Endothelial cell of umbilical vein (primary cell): ENCODE measurements around the gene MICA. TPM values are rescaled to one million over a fixed set of nuclear protein-coding genes. Genes with fewer than 3 reads are reported as not detected.

Experiments
- BruUV-seq: library from RNA; stranded (reverse); fragments of 400-500 nt; replicated peaks from 2 replicates; lab custom pipeline; 2021; lab: Mats Ljungman, UMichigan
- CTCF ChIA-PET: fragments of 300-600, 350-600 bp; sonication (Branson Sonifier 250); formaldehyde crosslinking; loops from one replicate; lab custom pipeline; 2021; ENCODE audit warnings: antibody characterized with exemption, inconsistent platforms; lab: Charles Lee
- POLR2A ChIA-PET: fragments of 300-600, 350-600 bp; sonication (Branson Sonifier 250); formaldehyde crosslinking; loops from one replicate; lab custom pipeline; 2021; ENCODE audit warnings: antibody characterized with exemption, inconsistent platforms; lab: Charles Lee
- DNase-seq: peaks from one replicate; pipeline ENCODE4 v3.0.0-alpha.2; 2011; ENCODE audit warnings: low read depth, low spot score
- FAIRE-seq: peaks from 2 replicates; lab custom pipeline; 2011; peaks lifted over from hg19 to GRCh38; lab: Jason Lieb, UNC
- H2AFZ ChIP-seq: 2 replicates; pipeline ENCODE4 v1.6.0; 2012; ENCODE audit warnings: low read depth, low read length, control low read depth, inconsistent platforms
- H3K27ac ChIP-seq: 2 replicates; pipeline ENCODE4 v1.5.1; 2011; ENCODE audit warnings: low read depth, mild to moderate bottlenecking, control low read depth, low read length, moderate library complexity; ENCODE audit not compliant: insufficient read depth
- H3K27me3 ChIP-seq, 2 experiments: 2 replicates each; pipeline versions ENCODE4 v1.6.0 to v1.6.1; 2011; ENCODE audit warnings: low read length in 2 of 2, mixed read lengths in 1 of 2; ENCODE audit not compliant: control insufficient read depth in 2 of 2, insufficient read depth in 2 of 2
- H3K36me3 ChIP-seq, 2 experiments: 2 replicates in 1 of 2; 3 replicates in 1 of 2; pipeline ENCODE4 v1.5.1; 2011; ENCODE audit warnings: low read length in 2 of 2, mild to moderate bottlenecking in 1 of 2, moderate library complexity in 1 of 2; ENCODE audit not compliant: control insufficient read depth in 2 of 2, insufficient read depth in 2 of 2; ENCODE audit errors: extremely low read depth in 1 of 2
- H3K4me1 ChIP-seq: 3 replicates; pipeline ENCODE4 v1.5.1; 2011; ENCODE audit warnings: mild to moderate bottlenecking, low read length; ENCODE audit not compliant: control insufficient read depth, insufficient read depth; ENCODE audit errors: extremely low read depth
- H3K4me2 ChIP-seq: 2 replicates; pipeline ENCODE4 v1.6.1; 2011; ENCODE audit warnings: low read length, control low read depth, mixed read lengths; ENCODE audit not compliant: insufficient read depth
- H3K4me3 ChIP-seq, 3 experiments: fragments of 200-600 bp in 1 of 3; sonication (generic), shearing (Covaris generic) in 1 of 3; replicated peaks in 1 of 3; 2 replicates each; pipeline ENCODE4 v1.5.1; 2011 to 2016; ENCODE audit warnings: control low read depth in 3 of 3, low read length in 3 of 3, mild to moderate bottlenecking in 2 of 3, inconsistent platforms in 1 of 3, low read depth in 1 of 3, moderate library complexity in 1 of 3; ENCODE audit not compliant: insufficient read depth in 1 of 3
- H3K79me2 ChIP-seq: 2 replicates; pipeline ENCODE4 v1.6.0; 2012; ENCODE audit warnings: low read length, inconsistent platforms; ENCODE audit not compliant: control insufficient read depth, insufficient read depth
- H3K9ac ChIP-seq: replicated peaks from 2 replicates; pipeline ENCODE3; 2011; ENCODE audit warnings: low read length, control low read depth; ENCODE audit not compliant: insufficient read depth; ENCODE audit errors: extremely low read depth
- H3K9me1 ChIP-seq: replicated peaks from 3 replicates; pipeline ENCODE4 v1.6.0; 2011; ENCODE audit warnings: mild to moderate bottlenecking, low read length; ENCODE audit not compliant: control insufficient read depth, insufficient read depth; ENCODE audit errors: extremely low read depth
- H3K9me3 ChIP-seq: replicated peaks from 2 replicates; pipeline ENCODE4 v1.5.1; 2012; ENCODE audit warnings: low read length, inconsistent platforms; ENCODE audit not compliant: control insufficient read depth, insufficient read depth
- H4K20me1 ChIP-seq: replicated peaks from 2 replicates; pipeline ENCODE3; 2011; ENCODE audit warnings: mild to moderate bottlenecking, low read length; ENCODE audit not compliant: control insufficient read depth, insufficient read depth; ENCODE audit errors: extremely low read depth
- EZH2 ChIP-seq: IDR thresholded peaks from 2 replicates; pipeline ENCODE4 v1.6.1; 2012; ENCODE audit warnings: borderline replicate concordance, low read depth, mild to moderate bottlenecking, moderate library complexity, low read length, inconsistent platforms; ENCODE audit not compliant: severe bottlenecking
- FOS ChIP-seq: IDR thresholded peaks from 2 replicates; pipeline ENCODE4 v1.6.1; 2011; ENCODE audit warnings: mild to moderate bottlenecking, low read length, moderate library complexity, borderline replicate concordance; ENCODE audit not compliant: insufficient read depth
- JUN ChIP-seq: IDR thresholded peaks from 2 replicates; pipeline ENCODE4 v1.6.1; 2011; ENCODE audit warnings: borderline replicate concordance, low read depth; ENCODE audit not compliant: insufficient read length, insufficient read depth
- MYC ChIP-seq: IDR thresholded peaks from one replicate; pipeline ENCODE4 v1.6.1; 2011; ENCODE audit warnings: mild to moderate bottlenecking, low read depth, low read length
- POLR2A ChIP-seq: IDR thresholded peaks from 2 replicates; pipeline ENCODE4 v1.6.1; 2012; ENCODE audit warnings: low read depth, mild to moderate bottlenecking, control low read depth, low read length
- POLR2AphosphoS5 ChIP-seq: IDR thresholded peaks from 2 replicates; pipeline ENCODE4 v1.6.1; 2012; ENCODE audit warnings: low read depth, mild to moderate bottlenecking, control low read depth, low read length, moderate library complexity; ENCODE audit not compliant: insufficient read depth
- dilution Hi-C: fragments of 300-500 bp; cut with MboI; formaldehyde crosslinking; loops from one replicate; pipeline ENCODE4 v1.15.0; 2019; ENCODE audit warnings: low sequenced_read_pairs; ENCODE audit not compliant: extremely low pct_ligation_motif_present
- intact Hi-C: fragments of 100-400 bp; cut with micrococcal nuclease; formaldehyde crosslinking; loops from one replicate; pipeline ENCODE4 v1.10.0; 2022
- polyA plus RNA-seq, 4 experiments: library from polyadenylated mRNA; depleted of rRNA in 3 of 4; stranded (reverse) in 3 of 4; unstranded in 1 of 4; fragments of >200 nt; gene quantifications; 2 replicates each; pipeline versions ENCODE4 v1.2.1 to v1.2.3, GENCODE V29; 2011 to 2012; ENCODE audit warnings: missing spikeins in 1 of 4
- total RNA-seq: library from RNA; stranded (reverse); gene quantifications from 2 replicates; pipeline ENCODE4 v1.2.3, GENCODE V29; 2021
- TF ChIP-seq, protein P1 (sequence below), 2 donors: IDR thresholded peaks; 1 replicate in 1 of 2; 2 replicates in 1 of 2; pipeline ENCODE4 v1.5.1; 2011; ENCODE audit warnings: low read length in 2 of 2, mild to moderate bottlenecking in 2 of 2, moderate library complexity in 2 of 2, control low read depth in 1 of 2, inconsistent platforms in 1 of 2, low read depth in 1 of 2; ENCODE audit not compliant: insufficient read depth in 1 of 2; ENCODE audit errors: extremely low read depth in 1 of 2
- TF ChIP-seq, protein P2 (sequence below): IDR thresholded peaks from 2 replicates; pipeline ENCODE4 v1.6.1; 2011; ENCODE audit not compliant: insufficient read depth, insufficient read length

MICA gene
- total and polyA plus RNA-seq, 2 donors (not counting 3 experiments of a cell fraction or from before 2014, with no cell fraction given), result 42.5 to 99.3 TPM

DNA sequence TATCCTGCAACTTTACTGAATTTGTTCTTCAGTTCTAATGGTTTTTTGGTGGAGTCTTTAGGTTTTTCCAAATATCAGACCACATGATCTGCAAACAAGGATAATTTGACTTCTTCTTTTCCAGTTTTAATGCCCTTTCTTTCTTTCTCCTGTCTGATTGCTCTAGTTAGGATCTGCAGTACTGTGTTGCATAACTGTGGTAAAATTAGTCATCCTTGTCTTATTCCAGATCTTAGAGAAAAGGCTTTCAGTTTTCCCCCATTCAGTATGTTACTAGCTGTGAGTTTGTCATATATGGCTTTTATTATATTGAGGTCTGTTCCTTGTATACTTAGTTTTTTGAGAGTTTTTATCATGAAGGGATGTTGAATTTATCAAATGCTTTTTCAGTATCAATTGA is 4.3 kb downstream of the MICA start:
- no peak overlapping the region for H3K9ac ChIP-seq
- DNase-seq (no peak), FAIRE-seq (no peak)
- no peak for TF ChIP-seq POLR2AphosphoS5
- TF ChIP-seq POLR2A, result no peak
- TF ChIP-seq, protein P1, sequence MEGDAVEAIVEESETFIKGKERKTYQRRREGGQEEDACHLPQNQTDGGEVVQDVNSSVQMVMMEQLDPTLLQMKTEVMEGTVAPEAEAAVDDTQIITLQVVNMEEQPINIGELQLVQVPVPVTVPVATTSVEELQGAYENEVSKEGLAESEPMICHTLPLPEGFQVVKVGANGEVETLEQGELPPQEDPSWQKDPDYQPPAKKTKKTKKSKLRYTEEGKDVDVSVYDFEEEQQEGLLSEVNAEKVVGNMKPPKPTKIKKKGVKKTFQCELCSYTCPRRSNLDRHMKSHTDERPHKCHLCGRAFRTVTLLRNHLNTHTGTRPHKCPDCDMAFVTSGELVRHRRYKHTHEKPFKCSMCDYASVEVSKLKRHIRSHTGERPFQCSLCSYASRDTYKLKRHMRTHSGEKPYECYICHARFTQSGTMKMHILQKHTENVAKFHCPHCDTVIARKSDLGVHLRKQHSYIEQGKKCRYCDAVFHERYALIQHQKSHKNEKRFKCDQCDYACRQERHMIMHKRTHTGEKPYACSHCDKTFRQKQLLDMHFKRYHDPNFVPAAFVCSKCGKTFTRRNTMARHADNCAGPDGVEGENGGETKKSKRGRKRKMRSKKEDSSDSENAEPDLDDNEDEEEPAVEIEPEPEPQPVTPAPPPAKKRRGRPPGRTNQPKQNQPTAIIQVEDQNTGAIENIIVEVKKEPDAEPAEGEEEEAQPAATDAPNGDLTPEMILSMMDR (IDR thresholded peaks at IDR 0.05; ENCODE audit: extremely low read depth in 1 of 2, insufficient read depth in 1 of 2, low read depth in 1 of 2, low read length in 2 of 2), result no peak
- no peak for TF ChIP-seq FOS
- no peak for TF ChIP-seq MYC
- TF ChIP-seq, protein P2, sequence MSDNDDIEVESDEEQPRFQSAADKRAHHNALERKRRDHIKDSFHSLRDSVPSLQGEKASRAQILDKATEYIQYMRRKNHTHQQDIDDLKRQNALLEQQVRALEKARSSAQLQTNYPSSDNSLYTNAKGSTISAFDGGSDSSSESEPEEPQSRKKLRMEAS, result no peak
- no peak for TF ChIP-seq JUN
- TF ChIP-seq EZH2, result no peak
- peaks cover 92% of the 10 kb centered on the region for H3K79me2 ChIP-seq
- H3K4me2 ChIP-seq, result no peak overlapping the region
- no peaks in the 10 kb centered on the region for H4K20me1 ChIP-seq
- POLR2A ChIA-PET, result no interaction called here
- dilution Hi-C loops (no loop called here), intact Hi-C loops (no loop called here)
- no peaks in the 10 kb centered on the region for H3K9me3 ChIP-seq
- H3K36me3 ChIP-seq, result peaks cover 17 to 18% of the 10 kb centered on the region in 2 experiments
- H2AFZ ChIP-seq, result no peak overlapping the region
- H3K27me3 ChIP-seq, result no peaks in the 10 kb centered on the region
- H3K4me1 ChIP-seq, result peaks cover 16% of the 10 kb centered on the region
- CTCF ChIA-PET, result interaction anchor here (2.2 kb wide), 1 partner anchor 35 kb away, joined by 8 read pairs; no protein-coding TSS in a partner anchor
- no peak overlapping the region for H3K27ac ChIP-seq
- no peak overlapping the region for H3K4me3 ChIP-seq
- BruUV-seq, result no TSS peak
- no peaks in the 10 kb centered on the region for H3K9me1 ChIP-seq
